Neuronal stem cell (in vitro differentiated cells): ENCODE results near the gene PPP2R1A.

Experiments used
- DNase-seq: peaks from one replicate; pipeline ENCODE4 v3.0.0-alpha.2; 2013; ENCODE audit warnings: low spot score
- H2AFZ ChIP-seq: one replicate; pipeline ENCODE4 v1.6.1; 2013; ENCODE audit warnings: mild to moderate bottlenecking, low read length, inconsistent platforms
- H2AK5ac ChIP-seq: 2 replicates; pipeline ENCODE4 v1.6.1; 2013; ENCODE audit warnings: low read depth, mild to moderate bottlenecking, inconsistent platforms, low read length, moderate library complexity, mixed read lengths
- H2BK120ac ChIP-seq: 2 replicates; pipeline ENCODE4 v1.6.1; 2013; ENCODE audit warnings: low read depth, mild to moderate bottlenecking, inconsistent platforms, low read length, moderate library complexity, mixed read lengths
- H2BK12ac ChIP-seq: one replicate; pipeline ENCODE4 v1.6.1; 2013; ENCODE audit warnings: low read length, inconsistent platforms
- H2BK15ac ChIP-seq: 2 replicates; pipeline ENCODE4 v1.6.1; 2013; ENCODE audit warnings: mild to moderate bottlenecking, low read length, inconsistent platforms, mixed read lengths
- H2BK5ac ChIP-seq: one replicate; pipeline ENCODE4 v1.6.1; 2013; ENCODE audit warnings: inconsistent platforms, mild to moderate bottlenecking, low read length, moderate library complexity
- H3K14ac ChIP-seq: one replicate; pipeline ENCODE4 v1.6.1; 2013; ENCODE audit warnings: low read length, inconsistent platforms
- H3K18ac ChIP-seq: 2 replicates; pipeline ENCODE4 v1.6.1; 2013; ENCODE audit warnings: low read length, inconsistent platforms
- H3K23ac ChIP-seq: 2 replicates; pipeline ENCODE4 v1.6.1; 2013; ENCODE audit warnings: low read depth, mild to moderate bottlenecking, mixed read lengths, low read length, inconsistent platforms; ENCODE audit not compliant: poor library complexity
- H3K27ac ChIP-seq: replicated peaks from 3 replicates; pipeline ENCODE4 v1.5.1; 2013; ENCODE audit warnings: low read length, inconsistent platforms
- H3K27me3 ChIP-seq, 3 experiments: 2 replicates each; pipeline ENCODE4 v1.6.1; 2013; ENCODE audit warnings: low read length in 3 of 3, mild to moderate bottlenecking in 2 of 3, inconsistent platforms in 1 of 3, low read depth in 1 of 3, mixed read lengths in 1 of 3, moderate library complexity in 1 of 3; ENCODE audit not compliant: control insufficient read depth in 3 of 3, insufficient read depth in 3 of 3
- H3K36me3 ChIP-seq, 2 donors: replicated peaks in 1 of 2; 2 replicates each; pipeline ENCODE4 v1.6.1; 2013; ENCODE audit warnings: low read length in 2 of 2; ENCODE audit not compliant: control insufficient read depth in 2 of 2, insufficient read depth in 2 of 2
- H3K4ac ChIP-seq: 2 replicates; pipeline ENCODE4 v1.6.1; 2013; ENCODE audit warnings: inconsistent platforms, mild to moderate bottlenecking, low read length, moderate library complexity
- H3K4me1 ChIP-seq, 2 donors: 1 replicate in 1 of 2; 2 replicates in 1 of 2; pipeline ENCODE4 v1.6.1; 2013; ENCODE audit warnings: low read length in 2 of 2, low read depth in 1 of 2; ENCODE audit not compliant: control insufficient read depth in 2 of 2, insufficient read depth in 1 of 2
- H3K4me2 ChIP-seq: one replicate; pipeline ENCODE4 v1.6.1; 2013; ENCODE audit warnings: mild to moderate bottlenecking, low read length, inconsistent platforms; ENCODE audit not compliant: insufficient read depth, poor library complexity, severe bottlenecking
- H3K4me3 ChIP-seq, 2 donors: 2 replicates each; pipeline ENCODE4 v1.5.1; 2013; ENCODE audit warnings: low read length in 2 of 2, mild to moderate bottlenecking in 2 of 2, inconsistent platforms in 1 of 2, moderate library complexity in 1 of 2
- H3K79me1 ChIP-seq: one replicate; pipeline ENCODE4 v1.6.1; 2013; ENCODE audit warnings: low read depth, mild to moderate bottlenecking, inconsistent platforms, low read length, moderate library complexity
- H3K9ac ChIP-seq: one replicate; pipeline ENCODE4 v1.6.1; 2013; ENCODE audit warnings: mild to moderate bottlenecking, low read depth, low read length, inconsistent platforms; ENCODE audit not compliant: poor library complexity
- H3K9me3 ChIP-seq, 2 donors: replicated peaks in 1 of 2; 2 replicates each; pipeline versions ENCODE3 to v1.6.1; 2013; ENCODE audit warnings: low read length in 2 of 2, mild to moderate bottlenecking in 2 of 2, inconsistent platforms in 1 of 2, low read depth in 1 of 2, mixed read lengths in 1 of 2, moderate library complexity in 1 of 2; ENCODE audit not compliant: control insufficient read depth in 2 of 2, insufficient read depth in 1 of 2
- H4K8ac ChIP-seq: one replicate; pipeline ENCODE4 v1.6.1; 2013; ENCODE audit warnings: low read depth, mild to moderate bottlenecking, inconsistent platforms, low read length, moderate library complexity
- H4K91ac ChIP-seq: one replicate; pipeline ENCODE4 v1.6.1; 2013; ENCODE audit warnings: low read length, low read depth, mild to moderate bottlenecking, inconsistent platforms; ENCODE audit not compliant: poor library complexity
- WGBS, 2 donors: extraction: QIAGEN DNeasy Blood & Tissue Kit; methylation state at CpG; one replicate each; pipeline ENCODE4 v1.1.7; 2013; ENCODE audit warnings: missing lambda C conversion rate in 2 of 2, mixed read lengths in 1 of 2; ENCODE audit not compliant: insufficient read length in 2 of 2, insufficient replicate concordance in 1 of 2; ENCODE audit errors: extremely low coverage in 2 of 2; 5-methylcytosine and 5-hydroxymethylcytosine counted together

The PPP2R1A gene

GRCh38 chr19:52227196-52227940, 37.5 kb downstream of the PPP2R1A start:
- peaks cover 0 to 3% of the 10 kb centered on the region in 2 donors for H3K9me3 ChIP-seq
- no peak overlapping the region for H2AFZ ChIP-seq
- H2BK12ac ChIP-seq, result no peak overlapping the region
- no peaks in the 10 kb centered on the region for H3K79me1 ChIP-seq
- H3K4me3 ChIP-seq, result no peak overlapping the region
- H4K91ac ChIP-seq, result no peak overlapping the region
- peaks cover 35 to 81% of the 10 kb centered on the region in 2 donors for H3K36me3 ChIP-seq
- H2BK120ac ChIP-seq, result no peak overlapping the region
- H2BK15ac ChIP-seq, result no peak overlapping the region
- H3K18ac ChIP-seq, result no peak overlapping the region
- H3K14ac ChIP-seq, result no peak overlapping the region
- no peaks in the 10 kb centered on the region for H3K4me1 ChIP-seq
- no peak overlapping the region for H3K9ac ChIP-seq
- no CpG with 5 or more reads among the region's 10 CpGs for WGBS, 2 donors
- H3K27ac ChIP-seq, result no peak overlapping the region
- no peaks in the 10 kb centered on the region for H3K27me3 ChIP-seq
- no peak overlapping the region for H4K8ac ChIP-seq
- no peak overlapping the region for H3K23ac ChIP-seq
- no peak overlapping the region for H3K4ac ChIP-seq
- H2AK5ac ChIP-seq, result no peak overlapping the region
- H2BK5ac ChIP-seq, result no peak overlapping the region
- DNase-seq, result no peak
- no peak overlapping the region for H3K4me2 ChIP-seq

GRCh38 chr19:52227980-52228379, 38.1 kb downstream of the PPP2R1A start:
- no peak overlapping the region for H3K14ac ChIP-seq
- H3K23ac ChIP-seq, result no peak overlapping the region
- no peaks in the 10 kb centered on the region for H3K79me1 ChIP-seq
- no peak overlapping the region for H3K9ac ChIP-seq
- H2AFZ ChIP-seq, result no peak overlapping the region
- H3K4me1 ChIP-seq, result no peaks in the 10 kb centered on the region
- no peak overlapping the region for H3K4me2 ChIP-seq
- H4K8ac ChIP-seq, result no peak overlapping the region
- H4K91ac ChIP-seq, result no peak overlapping the region
- H2BK12ac ChIP-seq, result no peak overlapping the region
- peaks cover 35 to 75% of the 10 kb centered on the region in 2 donors for H3K36me3 ChIP-seq
- peaks cover 0 to 3% of the 10 kb centered on the region in 2 donors for H3K9me3 ChIP-seq
- WGBS, 2 donors, result no CpG with 5 or more reads among the region's 5 CpGs
- H3K27me3 ChIP-seq, result no peaks in the 10 kb centered on the region
- no peak overlapping the region for H2BK5ac ChIP-seq
- no peak overlapping the region for H3K27ac ChIP-seq
- H2BK15ac ChIP-seq, result no peak overlapping the region
- no peak overlapping the region for H3K18ac ChIP-seq
- H2BK120ac ChIP-seq, result no peak overlapping the region
- H2AK5ac ChIP-seq, result no peak overlapping the region
- H3K4ac ChIP-seq, result no peak overlapping the region
- no peak overlapping the region for H3K4me3 ChIP-seq
- DNase-seq, result no peak

- H3K9ac ChIP-seq, result no peak overlapping the region
- H3K4ac ChIP-seq, result no peak overlapping the region
- WGBS, 2 donors, result no CpG with 5 or more reads among the region's 6 CpGs
- H3K18ac ChIP-seq, result no peak overlapping the region
- H2AFZ ChIP-seq, result no peak overlapping the region
- H3K4me1 ChIP-seq, result no peaks in the 10 kb centered on the region
- no peak overlapping the region for H3K4me2 ChIP-seq
- no peak overlapping the region for H4K8ac ChIP-seq
- no peak overlapping the region for H3K27ac ChIP-seq
- H3K14ac ChIP-seq, result no peak overlapping the region
- H2BK120ac ChIP-seq, result no peak overlapping the region
- H4K91ac ChIP-seq, result no peak overlapping the region
- H3K79me1 ChIP-seq, result no peaks in the 10 kb centered on the region
- no peak overlapping the region for H2BK12ac ChIP-seq
- H3K9me3 ChIP-seq, result no peaks in the 10 kb centered on the region
- H2BK5ac ChIP-seq, result no peak overlapping the region
- H2BK15ac ChIP-seq, result no peak overlapping the region
- H3K27me3 ChIP-seq, result no peaks in the 10 kb centered on the region
- peaks cover 28 to 59% of the 10 kb centered on the region in 2 donors for H3K36me3 ChIP-seq
- H3K4me3 ChIP-seq, result no peak overlapping the region
- H3K23ac ChIP-seq, result no peak overlapping the region
- no peak for DNase-seq
- no peak overlapping the region for H2AK5ac ChIP-seq
Measured at GRCh38 chr19:52229524-52229923, 39.7 kb downstream of the PPP2R1A start.

- Histone ChIP-seq H2BK12ac (no peak overlapping the region), H4K8ac (no peak overlapping the region), H3K36me3 (peaks cover 24 to 48% of the 10 kb centered on the region in 2 donors), H3K14ac (no peak overlapping the region), H2BK15ac (no peak overlapping the region), H3K9me3 (no peaks in the 10 kb centered on the region), H3K27ac (no peak overlapping the region), H3K4me2 (no peak overlapping the region), H3K4me1 (no peaks in the 10 kb centered on the region), H3K79me1 (no peaks in the 10 kb centered on the region), H4K91ac (no peak overlapping the region), H3K9ac (no peak overlapping the region), H3K23ac (no peak overlapping the region), H2AFZ (no peak overlapping the region), H3K4ac (no peak overlapping the region), H3K27me3 (no peaks in the 10 kb centered on the region), H2BK5ac (no peak overlapping the region), H3K4me3 (no peak overlapping the region), H2BK120ac (no peak overlapping the region), H2AK5ac (no peak overlapping the region), H3K18ac (no peak overlapping the region)
- DNase-seq, result no peak
- WGBS, 2 donors, result no CpG with 5 or more reads among the region's 1 CpG
Measured at GRCh38 chr19:52230685-52231084, 40.8 kb downstream of the PPP2R1A start.
